ENCODE results near the gene LMBR1L. TPM values are rescaled to one million over a fixed set of nuclear protein-coding genes. Genes with fewer than 3 reads are reported as not detected.

Gene LMBR1L
- total and polyA plus RNA-seq, 2 of the 13 experiments (the other 11 are each of a cell fraction or from before 2014, with no cell fraction given): 12.2 to 65.9 TPM

DNA sequence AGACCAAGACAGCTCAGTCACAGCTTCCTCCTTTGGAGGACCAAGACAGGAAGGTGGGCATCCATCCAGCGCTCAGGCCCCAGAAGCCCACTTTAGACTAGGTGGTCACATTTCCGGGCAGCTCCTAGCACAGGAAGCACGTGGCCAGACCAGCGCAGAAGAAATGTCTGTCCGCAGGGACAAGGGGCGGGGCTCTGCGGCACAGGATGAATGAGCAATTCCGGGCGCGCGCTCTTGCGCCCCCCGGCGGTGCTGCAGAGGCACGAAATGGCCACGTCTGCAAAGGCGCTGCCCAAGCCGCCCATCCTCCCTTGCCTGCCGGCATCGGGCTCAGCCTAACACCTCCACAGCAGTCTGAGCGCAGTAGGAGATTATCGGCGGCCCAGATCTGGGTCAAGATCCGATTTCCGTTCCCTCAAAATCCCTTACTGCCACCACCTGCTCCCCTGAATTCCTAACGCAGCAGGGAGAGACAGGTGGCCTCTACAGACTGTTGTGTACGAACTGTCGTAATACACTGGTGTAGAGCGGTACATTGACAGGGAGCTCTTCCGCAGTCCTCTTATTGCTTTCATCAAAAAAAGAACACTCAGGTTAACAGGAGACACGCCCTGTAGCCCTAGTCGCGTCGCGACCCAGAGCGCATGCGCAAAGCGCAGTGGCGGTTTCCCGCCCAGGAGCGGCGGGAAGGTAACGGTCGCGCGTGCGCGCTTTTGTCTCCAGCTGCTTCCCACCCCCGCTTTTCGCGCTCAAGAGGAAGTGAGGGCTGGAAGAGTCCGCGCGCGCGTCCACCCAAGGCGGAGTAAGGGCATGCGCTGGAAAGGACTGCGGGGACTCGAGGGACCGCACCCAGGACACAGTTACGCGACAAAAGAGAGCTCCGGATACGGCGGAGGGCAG is 19.8 kb upstream of the LMBR1L start (continued):
- TF ChIP-seq ZNF230 (CRISPR knock-in tag; IDR thresholded peaks at IDR 0.05) (peak; percentile 86; the same call in 1 of the 2 replicates), E2F2 (CRISPR knock-in tag; IDR thresholded peaks at IDR 0.05; ENCODE audit: borderline replicate concordance) (peak; percentile 100; the same call in 1 of the 2 replicates), PTBP1 (IDR thresholded peaks at IDR 0.05; ENCODE audit: low read depth, low read length, poor library complexity, severe bottlenecking) (no peak), SP1 (IDR thresholded peaks at IDR 0.05) (no peak), SP1 (CRISPR knock-in tag; IDR thresholded peaks at IDR 0.05) (peak; percentile 70), POGZ (CRISPR knock-in tag; IDR thresholded peaks at IDR 0.05) (peak; percentile 67; the same call in 1 of the 2 replicates), SALL2 (CRISPR knock-in tag; IDR thresholded peaks at IDR 0.05) (0 out of 2 replicates have a peak, but pooled peaks have one; percentile 24), ZNF18 (CRISPR knock-in tag; IDR thresholded peaks at IDR 0.05; ENCODE audit: insufficient replicate concordance) (peak; percentile 21), SMC3 (IDR thresholded peaks at IDR 0.05; ENCODE audit: low read length) (no peak), XRCC5 (optimal IDR thresholded peaks at IDR 0.05; ENCODE audit: low read length) (peak; percentile 93), PCBP2 (optimal IDR thresholded peaks at IDR 0.05; ENCODE audit: low read depth, low read length, poor library complexity, severe bottlenecking) (no peak), FOSL2 (CRISPR knock-in tag; IDR thresholded peaks at IDR 0.05) (peak; percentile 66), ELK4 (CRISPR knock-in tag; IDR thresholded peaks at IDR 0.05; ENCODE audit: borderline replicate concordance) (no peak), NFATC3 (CRISPR knock-in tag; IDR thresholded peaks at IDR 0.05) (peak; percentile 12; the same call in 1 of the 2 replicates), ZIK1 (CRISPR knock-in tag; IDR thresholded peaks at IDR 0.05; ENCODE audit: borderline replicate concordance, low read depth) (no peak; the same call in 1 of the 2 replicates), POLR2AphosphoS2 (IDR thresholded peaks at IDR 0.05; ENCODE audit: low read depth, low read length) (no peak), HDAC6 (IDR thresholded peaks at IDR 0.05; ENCODE audit: low read depth, low read length) (no peak)
- TF ChIP-seq, protein P1, sequence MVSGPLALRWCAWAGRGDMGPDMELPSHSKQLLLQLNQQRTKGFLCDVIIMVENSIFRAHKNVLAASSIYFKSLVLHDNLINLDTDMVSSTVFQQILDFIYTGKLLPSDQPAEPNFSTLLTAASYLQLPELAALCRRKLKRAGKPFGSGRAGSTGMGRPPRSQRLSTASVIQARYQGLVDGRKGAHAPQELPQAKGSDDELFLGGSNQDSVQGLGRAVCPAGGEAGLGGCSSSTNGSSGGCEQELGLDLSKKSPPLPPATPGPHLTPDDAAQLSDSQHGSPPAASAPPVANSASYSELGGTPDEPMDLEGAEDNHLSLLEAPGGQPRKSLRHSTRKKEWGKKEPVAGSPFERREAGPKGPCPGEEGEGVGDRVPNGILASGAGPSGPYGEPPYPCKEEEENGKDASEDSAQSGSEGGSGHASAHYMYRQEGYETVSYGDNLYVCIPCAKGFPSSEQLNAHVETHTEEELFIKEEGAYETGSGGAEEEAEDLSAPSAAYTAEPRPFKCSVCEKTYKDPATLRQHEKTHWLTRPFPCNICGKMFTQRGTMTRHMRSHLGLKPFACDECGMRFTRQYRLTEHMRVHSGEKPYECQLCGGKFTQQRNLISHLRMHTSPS (CRISPR knock-in tag; IDR thresholded peaks at IDR 0.05; ENCODE audit: low read depth): no peak; the same call in none of the 2 replicates
- TF ChIP-seq, protein P2, sequence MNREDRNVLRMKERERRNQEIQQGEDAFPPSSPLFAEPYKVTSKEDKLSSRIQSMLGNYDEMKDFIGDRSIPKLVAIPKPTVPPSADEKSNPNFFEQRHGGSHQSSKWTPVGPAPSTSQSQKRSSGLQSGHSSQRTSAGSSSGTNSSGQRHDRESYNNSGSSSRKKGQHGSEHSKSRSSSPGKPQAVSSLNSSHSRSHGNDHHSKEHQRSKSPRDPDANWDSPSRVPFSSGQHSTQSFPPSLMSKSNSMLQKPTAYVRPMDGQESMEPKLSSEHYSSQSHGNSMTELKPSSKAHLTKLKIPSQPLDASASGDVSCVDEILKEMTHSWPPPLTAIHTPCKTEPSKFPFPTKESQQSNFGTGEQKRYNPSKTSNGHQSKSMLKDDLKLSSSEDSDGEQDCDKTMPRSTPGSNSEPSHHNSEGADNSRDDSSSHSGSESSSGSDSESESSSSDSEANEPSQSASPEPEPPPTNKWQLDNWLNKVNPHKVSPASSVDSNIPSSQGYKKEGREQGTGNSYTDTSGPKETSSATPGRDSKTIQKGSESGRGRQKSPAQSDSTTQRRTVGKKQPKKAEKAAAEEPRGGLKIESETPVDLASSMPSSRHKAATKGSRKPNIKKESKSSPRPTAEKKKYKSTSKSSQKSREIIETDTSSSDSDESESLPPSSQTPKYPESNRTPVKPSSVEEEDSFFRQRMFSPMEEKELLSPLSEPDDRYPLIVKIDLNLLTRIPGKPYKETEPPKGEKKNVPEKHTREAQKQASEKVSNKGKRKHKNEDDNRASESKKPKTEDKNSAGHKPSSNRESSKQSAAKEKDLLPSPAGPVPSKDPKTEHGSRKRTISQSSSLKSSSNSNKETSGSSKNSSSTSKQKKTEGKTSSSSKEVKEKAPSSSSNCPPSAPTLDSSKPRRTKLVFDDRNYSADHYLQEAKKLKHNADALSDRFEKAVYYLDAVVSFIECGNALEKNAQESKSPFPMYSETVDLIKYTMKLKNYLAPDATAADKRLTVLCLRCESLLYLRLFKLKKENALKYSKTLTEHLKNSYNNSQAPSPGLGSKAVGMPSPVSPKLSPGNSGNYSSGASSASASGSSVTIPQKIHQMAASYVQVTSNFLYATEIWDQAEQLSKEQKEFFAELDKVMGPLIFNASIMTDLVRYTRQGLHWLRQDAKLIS (CRISPR knock-in tag; IDR thresholded peaks at IDR 0.05): peak; percentile 5; the same call in 1 of the 2 replicates
